ENCODE data around the gene ZFHX3. TPM values are rescaled to one million over a fixed set of nuclear protein-coding genes. Genes with fewer than 3 reads are reported as not detected.

Gene ZFHX3
- total and polyA plus RNA-seq, 10 of the 15 experiments (the other 5 are each of a cell fraction or from before 2014, with no cell fraction given), result 0.68 to 8.6 (median 2.0) TPM

DNA sequence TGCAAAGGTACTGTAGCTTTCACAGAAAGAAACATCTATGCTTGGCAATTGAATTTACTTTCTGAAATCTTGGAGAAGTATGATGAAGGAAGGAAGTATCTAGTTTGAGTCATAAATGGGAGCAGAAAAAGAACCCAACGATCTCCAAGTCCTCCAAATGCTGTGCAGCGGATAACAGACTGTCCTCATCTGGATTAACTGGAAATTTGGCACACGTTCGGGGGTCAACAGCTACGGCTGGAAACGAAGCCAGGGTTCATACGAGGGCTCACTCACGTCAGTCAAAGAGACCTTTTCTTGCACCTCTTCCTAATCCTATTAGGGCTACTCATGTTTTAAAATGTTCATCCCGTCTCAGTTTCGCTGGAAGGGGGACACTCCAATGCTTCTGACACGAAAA is 152.0 kb downstream of the ZFHX3 start:
- DNase-seq (ENCODE audit: low read depth, low spot score) (no peak), ATAC-seq (no peak), FAIRE-seq (no peak)
- H3K9ac ChIP-seq (ENCODE audit: control insufficient read depth, insufficient read depth, low read length), result no peak overlapping the region
- ChIA-PET POLR2A (no interaction called here), SMC1A (ENCODE audit: uncharacterized antibody, unreplicated experiment) (no interaction called here), CTCF (no interaction called here), RAD21 (ENCODE audit: unreplicated experiment) (no interaction called here)
- H3K4me2 ChIP-seq (ENCODE audit: control insufficient read depth, insufficient read depth), result no peak overlapping the region
- H3K27me3 ChIP-seq (replicated peaks in 1 of 2; ENCODE audit: control insufficient read depth in 2 of 2, insufficient read depth in 2 of 2, low read length in 1 of 2), result no peaks in the 10 kb centered on the region
- in situ Hi-C loops (cut with MboI) (no loop called here), intact Hi-C loops (cut with micrococcal nuclease; ENCODE audit: unreplicated experiment) (no loop called here)
- no peaks in the 10 kb centered on the region; the same call in 1 of the 3 replicates for H3K9me3 ChIP-seq (replicated peaks; ENCODE audit: control insufficient read depth, insufficient read depth, low read length)
- H3K27ac ChIP-seq (ENCODE audit: control insufficient read depth, insufficient read depth), result no peak overlapping the region
- peaks cover 0 to 9% of the 10 kb centered on the region in 2 experiments; a peak in 2 of 4 replicates for H3K36me3 ChIP-seq (ENCODE audit: control insufficient read depth in 2 of 2, insufficient read depth in 2 of 2, low read length in 1 of 2)
- no peaks in the 10 kb centered on the region for H3K4me1 ChIP-seq (ENCODE audit: control insufficient read depth, insufficient read depth, low read length)
- no TSS peak for BruUV-seq (replicated peaks)
- no peak for TF ChIP-seq FOS (IDR thresholded peaks at IDR 0.05; ENCODE audit: borderline replicate concordance, extremely low read depth, insufficient read length)
- TF ChIP-seq, protein P1, sequence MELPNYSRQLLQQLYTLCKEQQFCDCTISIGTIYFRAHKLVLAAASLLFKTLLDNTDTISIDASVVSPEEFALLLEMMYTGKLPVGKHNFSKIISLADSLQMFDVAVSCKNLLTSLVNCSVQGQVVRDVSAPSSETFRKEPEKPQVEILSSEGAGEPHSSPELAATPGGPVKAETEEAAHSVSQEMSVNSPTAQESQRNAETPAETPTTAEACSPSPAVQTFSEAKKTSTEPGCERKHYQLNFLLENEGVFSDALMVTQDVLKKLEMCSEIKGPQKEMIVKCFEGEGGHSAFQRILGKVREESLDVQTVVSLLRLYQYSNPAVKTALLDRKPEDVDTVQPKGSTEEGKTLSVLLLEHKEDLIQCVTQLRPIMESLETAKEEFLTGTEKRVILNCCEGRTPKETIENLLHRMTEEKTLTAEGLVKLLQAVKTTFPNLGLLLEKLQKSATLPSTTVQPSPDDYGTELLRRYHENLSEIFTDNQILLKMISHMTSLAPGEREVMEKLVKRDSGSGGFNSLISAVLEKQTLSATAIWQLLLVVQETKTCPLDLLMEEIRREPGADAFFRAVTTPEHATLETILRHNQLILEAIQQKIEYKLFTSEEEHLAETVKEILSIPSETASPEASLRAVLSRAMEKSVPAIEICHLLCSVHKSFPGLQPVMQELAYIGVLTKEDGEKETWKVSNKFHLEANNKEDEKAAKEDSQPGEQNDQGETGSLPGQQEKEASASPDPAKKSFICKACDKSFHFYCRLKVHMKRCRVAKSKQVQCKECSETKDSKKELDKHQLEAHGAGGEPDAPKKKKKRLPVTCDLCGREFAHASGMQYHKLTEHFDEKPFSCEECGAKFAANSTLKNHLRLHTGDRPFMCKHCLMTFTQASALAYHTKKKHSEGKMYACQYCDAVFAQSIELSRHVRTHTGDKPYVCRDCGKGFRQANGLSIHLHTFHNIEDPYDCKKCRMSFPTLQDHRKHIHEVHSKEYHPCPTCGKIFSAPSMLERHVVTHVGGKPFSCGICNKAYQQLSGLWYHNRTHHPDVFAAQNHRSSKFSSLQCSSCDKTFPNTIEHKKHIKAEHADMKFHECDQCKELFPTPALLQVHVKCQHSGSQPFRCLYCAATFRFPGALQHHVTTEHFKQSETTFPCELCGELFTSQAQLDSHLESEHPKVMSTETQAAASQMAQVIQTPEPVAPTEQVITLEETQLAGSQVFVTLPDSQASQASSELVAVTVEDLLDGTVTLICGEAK (IDR thresholded peaks at IDR 0.05; ENCODE audit: borderline replicate concordance), result no peak
- TF ChIP-seq MEF2A (IDR thresholded peaks at IDR 0.05; ENCODE audit: insufficient read depth, low read depth, low read length), result no peak
- no peak for TF ChIP-seq CBX3 (IDR thresholded peaks at IDR 0.05; ENCODE audit: borderline replicate concordance, low read depth)
- TF ChIP-seq, protein P2, sequence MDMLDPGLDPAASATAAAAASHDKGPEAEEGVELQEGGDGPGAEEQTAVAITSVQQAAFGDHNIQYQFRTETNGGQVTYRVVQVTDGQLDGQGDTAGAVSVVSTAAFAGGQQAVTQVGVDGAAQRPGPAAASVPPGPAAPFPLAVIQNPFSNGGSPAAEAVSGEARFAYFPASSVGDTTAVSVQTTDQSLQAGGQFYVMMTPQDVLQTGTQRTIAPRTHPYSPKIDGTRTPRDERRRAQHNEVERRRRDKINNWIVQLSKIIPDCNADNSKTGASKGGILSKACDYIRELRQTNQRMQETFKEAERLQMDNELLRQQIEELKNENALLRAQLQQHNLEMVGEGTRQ (IDR thresholded peaks at IDR 0.05; ENCODE audit: borderline replicate concordance, low read depth, low read length), result no peak
- TF ChIP-seq, protein P3, sequence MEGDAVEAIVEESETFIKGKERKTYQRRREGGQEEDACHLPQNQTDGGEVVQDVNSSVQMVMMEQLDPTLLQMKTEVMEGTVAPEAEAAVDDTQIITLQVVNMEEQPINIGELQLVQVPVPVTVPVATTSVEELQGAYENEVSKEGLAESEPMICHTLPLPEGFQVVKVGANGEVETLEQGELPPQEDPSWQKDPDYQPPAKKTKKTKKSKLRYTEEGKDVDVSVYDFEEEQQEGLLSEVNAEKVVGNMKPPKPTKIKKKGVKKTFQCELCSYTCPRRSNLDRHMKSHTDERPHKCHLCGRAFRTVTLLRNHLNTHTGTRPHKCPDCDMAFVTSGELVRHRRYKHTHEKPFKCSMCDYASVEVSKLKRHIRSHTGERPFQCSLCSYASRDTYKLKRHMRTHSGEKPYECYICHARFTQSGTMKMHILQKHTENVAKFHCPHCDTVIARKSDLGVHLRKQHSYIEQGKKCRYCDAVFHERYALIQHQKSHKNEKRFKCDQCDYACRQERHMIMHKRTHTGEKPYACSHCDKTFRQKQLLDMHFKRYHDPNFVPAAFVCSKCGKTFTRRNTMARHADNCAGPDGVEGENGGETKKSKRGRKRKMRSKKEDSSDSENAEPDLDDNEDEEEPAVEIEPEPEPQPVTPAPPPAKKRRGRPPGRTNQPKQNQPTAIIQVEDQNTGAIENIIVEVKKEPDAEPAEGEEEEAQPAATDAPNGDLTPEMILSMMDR (IDR thresholded peaks at IDR 0.05 in 2 of 3, conservative IDR thresholded peaks at IDR 0.05 in 1 of 3; ENCODE audit: control insufficient read depth in 2 of 3, extremely low read depth in 1 of 3, insufficient read depth in 1 of 3, low read depth in 3 of 3, low read length in 3 of 3), result no peak
- no peak overlapping the region for H3K4me3 ChIP-seq
- H2AFZ ChIP-seq (ENCODE audit: control insufficient read depth, low read depth, low read length), result no peak overlapping the region
- no peaks in the 10 kb centered on the region for H3K79me2 ChIP-seq (ENCODE audit: control insufficient read depth, insufficient read depth, low read length)
- WGBS (ENCODE audit: insufficient coverage, insufficient replicate concordance, low lambda C conversion rate, missing lambda C conversion rate), result 93% methylated on average over 11 of the region's 11 CpGs
- no peaks in the 10 kb centered on the region for H4K20me1 ChIP-seq (ENCODE audit: control insufficient read depth, insufficient read depth)
